Activated naive CD4-positive, alpha-beta T cell treated with anti-CD3 and anti-CD28 coated beads, Interleukin-2, amount 50 U/mL, for 16 hours (primary cell): ENCODE data around the gene CREB3L2.
A peak's percentile ranks its signal among the peaks of the same experiment; 100 is the strongest.
"Not testable (repeated sequence)": the region's sequence is repeated elsewhere in the genome, so short reads cannot be mapped to it uniquely, and the experiment has no call there.

Source experiments
- DNase-seq: peaks from one replicate; pipeline ENCODE4 v3.0.0-alpha.2; 2020

CREB3L2 gene, protein sequence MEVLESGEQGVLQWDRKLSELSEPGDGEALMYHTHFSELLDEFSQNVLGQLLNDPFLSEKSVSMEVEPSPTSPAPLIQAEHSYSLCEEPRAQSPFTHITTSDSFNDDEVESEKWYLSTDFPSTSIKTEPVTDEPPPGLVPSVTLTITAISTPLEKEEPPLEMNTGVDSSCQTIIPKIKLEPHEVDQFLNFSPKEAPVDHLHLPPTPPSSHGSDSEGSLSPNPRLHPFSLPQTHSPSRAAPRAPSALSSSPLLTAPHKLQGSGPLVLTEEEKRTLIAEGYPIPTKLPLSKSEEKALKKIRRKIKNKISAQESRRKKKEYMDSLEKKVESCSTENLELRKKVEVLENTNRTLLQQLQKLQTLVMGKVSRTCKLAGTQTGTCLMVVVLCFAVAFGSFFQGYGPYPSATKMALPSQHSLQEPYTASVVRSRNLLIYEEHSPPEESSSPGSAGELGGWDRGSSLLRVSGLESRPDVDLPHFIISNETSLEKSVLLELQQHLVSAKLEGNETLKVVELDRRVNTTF

DNA sequence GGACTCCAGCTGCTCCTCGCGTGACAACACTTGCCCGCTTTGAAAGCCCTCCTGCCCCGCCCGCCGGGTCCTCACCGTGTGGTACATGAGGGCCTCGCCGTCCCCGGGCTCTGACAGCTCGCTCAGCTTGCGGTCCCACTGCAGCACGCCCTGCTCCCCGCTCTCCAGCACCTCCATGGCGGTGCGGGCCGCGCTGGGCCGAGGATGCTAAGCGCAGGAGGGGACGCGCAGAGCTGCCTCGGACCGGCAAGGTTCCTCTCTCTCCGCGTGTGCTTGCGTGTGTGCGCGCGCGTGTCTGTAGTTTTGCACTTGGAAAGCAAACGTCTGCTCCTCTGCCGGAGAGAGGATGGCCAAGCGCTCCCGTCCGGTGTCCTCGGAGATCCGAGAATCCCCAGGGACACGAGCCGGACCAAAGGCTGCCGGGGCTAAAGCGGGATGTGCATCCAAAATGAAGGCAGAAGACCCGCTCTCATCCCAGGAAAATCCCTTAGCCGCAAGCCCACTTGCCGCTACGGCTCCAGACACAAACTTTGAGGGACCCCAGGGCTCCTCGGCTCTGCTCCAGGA lies at the start of gene CREB3L2:
TSS of gene CREB3L2 (minus strand) at position 558 of the 567 bp plus-strand sequence. CDS start at position 177, 381 bp downstream.
- DNase-seq = peak; percentile 70

DNA sequence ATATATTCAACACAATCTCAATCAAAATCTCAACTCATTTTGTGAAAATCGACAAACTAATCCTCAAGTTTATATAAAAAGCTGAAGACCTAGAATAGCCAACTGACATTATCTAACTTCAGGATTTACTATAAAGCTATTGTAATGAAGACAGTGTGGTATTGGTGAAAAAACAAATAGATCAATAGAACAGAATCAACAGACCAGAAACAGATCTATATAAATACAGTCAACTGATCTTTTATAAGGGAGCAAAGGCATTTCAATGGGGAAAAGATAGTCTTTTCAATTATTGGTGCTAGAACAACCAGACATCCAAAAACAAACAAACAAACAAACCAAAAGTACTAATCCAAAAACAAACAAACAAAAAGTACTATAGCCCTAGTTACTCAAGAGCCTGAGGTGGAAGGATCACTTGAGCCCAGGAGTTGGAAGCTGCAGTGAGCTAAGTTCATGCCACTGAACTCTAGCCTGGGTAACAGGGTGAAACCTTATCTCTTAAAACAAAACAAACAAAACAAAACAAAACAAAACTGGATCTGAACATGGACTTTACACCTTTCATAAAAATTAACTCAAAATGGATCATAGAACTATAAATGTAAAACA lies 47.7 kb upstream of the CREB3L2 start:
- DNase-seq = no peak

DNA sequence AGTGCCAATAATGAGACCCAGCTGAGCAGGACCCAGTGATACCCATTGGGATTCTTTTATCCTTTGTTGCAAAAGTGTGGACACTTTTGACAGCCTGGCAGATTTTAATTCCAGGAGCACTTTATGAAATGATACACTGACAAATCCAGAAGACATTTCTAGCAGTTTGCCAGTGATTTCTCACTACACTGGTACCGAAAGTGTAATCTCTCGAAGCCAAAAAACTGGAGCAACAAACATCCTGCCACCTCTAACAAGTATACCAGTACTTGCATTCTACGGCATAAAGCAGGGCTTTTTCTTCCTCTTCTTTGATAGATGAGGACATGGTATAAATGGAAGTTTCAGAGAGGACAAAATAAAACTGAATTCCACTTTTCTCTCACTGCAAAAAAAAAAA lies 46.0 kb upstream of the CREB3L2 start:
- no peak for DNase-seq

DNA sequence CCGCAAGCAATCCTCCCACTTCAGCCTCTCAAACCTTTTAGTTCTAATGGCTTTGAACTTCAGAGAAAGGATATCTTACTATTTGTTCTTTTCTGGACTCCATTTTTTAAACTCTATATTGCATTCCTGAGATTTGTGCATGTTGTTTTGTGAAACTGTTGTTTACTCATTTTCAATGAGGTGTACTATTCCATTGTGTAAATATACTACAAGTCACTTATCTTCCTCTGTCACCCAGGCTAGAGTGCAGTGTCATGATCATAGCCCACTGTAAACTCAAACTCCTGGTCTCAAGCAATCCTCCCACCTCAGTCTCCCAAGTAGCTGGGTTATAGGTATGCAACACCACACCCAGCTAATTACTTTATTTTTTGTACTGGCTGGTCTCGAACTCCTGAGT lies 43.0 kb upstream of the CREB3L2 start:
- DNase-seq = no peak

DNA sequence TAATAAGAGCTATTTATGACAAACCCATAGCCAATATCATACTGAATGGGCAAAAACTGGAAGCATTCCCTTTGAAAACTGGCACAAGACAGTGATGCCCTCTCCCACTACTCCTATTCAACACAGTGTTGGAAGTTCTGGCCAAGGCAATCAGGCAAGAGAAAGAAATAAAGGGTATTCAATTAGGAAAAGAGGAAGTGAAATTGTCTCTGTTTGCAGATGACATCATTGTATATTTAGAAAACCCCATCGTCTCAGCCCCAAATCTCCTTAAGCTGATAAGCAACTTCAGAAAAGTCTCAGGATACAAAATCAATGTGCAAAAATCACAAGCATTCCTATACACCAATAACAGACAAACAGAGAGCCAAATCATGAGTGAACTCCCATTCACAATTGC lies 38.2 kb upstream of the CREB3L2 start:
- DNase-seq = not testable (repeated sequence)

DNA sequence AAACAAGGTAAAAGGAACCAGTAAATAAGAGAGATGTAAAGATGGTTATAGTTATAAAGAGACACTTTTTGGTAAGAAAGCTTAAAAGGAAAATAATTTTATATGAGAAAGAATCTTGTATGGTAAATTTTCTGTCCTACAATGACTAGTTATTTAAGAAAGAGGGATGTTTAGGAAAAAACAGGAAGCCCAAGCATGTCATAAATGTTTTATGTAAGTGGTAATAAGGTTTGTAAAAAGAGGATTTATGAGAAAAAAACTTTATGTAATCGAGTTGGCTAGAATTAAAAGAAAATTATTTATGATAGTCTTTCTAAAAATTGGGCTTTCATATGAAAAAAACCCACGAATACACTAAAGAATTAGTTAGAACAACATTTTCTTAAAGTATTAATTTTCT lies 34.2 kb upstream of the CREB3L2 start:
- no peak for DNase-seq

DNA sequence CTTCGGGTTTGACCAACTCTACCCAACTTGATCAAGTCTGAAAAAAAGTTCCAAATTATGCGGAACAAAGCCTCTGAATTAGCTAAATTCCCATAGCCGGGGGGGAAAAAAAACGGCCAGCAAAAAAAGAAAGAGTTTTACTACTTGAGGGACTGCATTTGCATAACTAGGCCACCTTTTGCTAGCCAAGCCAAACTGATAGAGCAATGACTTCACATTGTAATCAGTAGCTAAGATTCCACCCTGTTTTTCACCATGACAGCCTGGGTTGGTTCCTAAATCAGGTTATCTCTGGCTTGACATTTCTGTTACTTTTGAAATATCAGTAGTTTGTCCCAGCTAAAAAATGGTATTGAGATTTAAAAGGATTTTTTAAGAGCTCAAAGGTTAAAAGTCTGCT lies 31.4 kb upstream of the CREB3L2 start:
- DNase-seq = no peak

DNA sequence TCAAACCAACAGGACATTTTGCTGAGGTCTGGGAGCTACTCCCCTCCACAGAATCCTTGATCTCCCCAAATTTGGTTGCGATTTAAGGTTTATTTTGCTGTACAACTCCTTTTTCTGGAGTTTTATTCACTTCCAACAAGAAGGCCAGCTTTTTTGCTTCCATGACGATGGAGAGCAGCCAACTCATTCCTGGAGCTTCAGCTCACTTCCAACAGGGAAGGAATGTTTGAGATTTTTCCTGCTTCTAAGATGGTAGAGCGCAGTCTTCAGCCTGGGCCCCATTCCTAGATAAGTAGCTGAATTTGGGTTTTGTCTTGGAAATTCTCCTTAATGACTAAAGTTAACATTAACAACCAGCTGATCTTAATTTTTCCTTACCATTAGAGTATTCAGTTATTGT lies 30.9 kb upstream of the CREB3L2 start:
- no peak for DNase-seq

DNA sequence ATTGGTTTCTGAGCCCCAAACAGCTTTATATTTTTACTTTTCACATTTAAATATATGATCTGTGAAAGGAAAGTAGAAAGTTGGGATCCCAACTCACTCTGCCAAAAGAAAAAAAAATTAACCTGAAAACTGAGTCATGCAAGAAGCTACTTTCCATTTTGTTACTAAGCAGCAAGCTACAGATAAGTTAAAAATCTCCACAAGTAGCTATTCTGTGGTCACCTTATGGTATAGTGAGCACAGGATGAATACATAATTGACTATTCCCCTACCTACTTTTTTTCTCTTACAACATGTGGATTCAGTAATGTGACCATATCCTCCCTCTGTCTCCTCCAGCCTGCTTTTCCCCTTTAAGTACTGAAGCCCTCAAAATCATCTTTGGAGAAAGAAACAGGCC lies 30.3 kb upstream of the CREB3L2 start:
- no peak for DNase-seq

DNA sequence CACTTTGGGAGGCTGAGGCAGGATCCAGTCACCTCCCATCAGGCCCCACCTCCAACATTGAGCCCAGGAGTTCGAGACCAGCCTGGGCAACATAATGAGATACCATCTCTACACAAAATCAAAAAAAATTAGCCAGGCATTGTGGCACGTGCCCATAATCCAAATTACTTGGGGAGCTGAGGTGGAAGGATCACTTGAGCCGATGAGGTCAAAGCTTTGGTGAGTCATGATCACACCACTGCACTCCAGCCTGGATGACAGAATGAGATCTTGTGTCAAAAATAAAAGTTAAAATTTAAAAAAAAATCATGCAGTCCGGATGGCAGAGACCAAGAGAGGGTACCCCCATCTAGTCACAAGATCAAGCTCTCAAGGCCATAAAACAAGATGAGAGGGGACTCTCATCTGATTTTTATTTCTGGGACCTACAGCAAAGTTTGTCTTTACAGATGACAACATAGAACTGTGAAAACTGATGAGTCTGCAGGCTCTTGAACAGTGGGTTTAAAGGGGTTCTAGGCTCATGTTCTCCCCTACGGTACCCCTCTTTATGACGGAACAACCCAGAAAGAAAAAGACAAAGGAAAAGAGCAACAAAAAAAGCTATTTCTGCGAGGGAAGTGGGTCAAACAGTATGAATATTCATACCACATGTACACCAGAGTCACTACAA lies 28.9 kb upstream of the CREB3L2 start:
- no peak for DNase-seq

DNA sequence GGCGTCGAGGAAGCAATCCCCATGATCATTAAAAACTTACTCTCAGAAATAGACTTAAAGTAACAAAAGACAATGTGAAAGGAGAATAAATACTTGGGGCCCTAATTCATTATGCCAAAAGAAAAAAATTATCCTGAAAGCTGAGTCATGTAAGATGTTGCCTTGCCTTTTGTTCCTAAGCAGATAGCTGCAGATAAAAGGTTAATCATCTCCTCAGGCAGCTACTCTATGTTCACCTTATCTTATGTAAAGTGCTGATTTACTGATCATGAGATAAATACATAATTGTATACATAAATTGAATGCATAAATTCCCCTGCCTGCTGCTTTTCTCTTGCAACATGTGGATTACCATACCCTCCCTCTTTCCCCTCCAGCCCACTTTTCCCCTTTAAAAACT lies 28.1 kb upstream of the CREB3L2 start:
- no peak for DNase-seq

DNA sequence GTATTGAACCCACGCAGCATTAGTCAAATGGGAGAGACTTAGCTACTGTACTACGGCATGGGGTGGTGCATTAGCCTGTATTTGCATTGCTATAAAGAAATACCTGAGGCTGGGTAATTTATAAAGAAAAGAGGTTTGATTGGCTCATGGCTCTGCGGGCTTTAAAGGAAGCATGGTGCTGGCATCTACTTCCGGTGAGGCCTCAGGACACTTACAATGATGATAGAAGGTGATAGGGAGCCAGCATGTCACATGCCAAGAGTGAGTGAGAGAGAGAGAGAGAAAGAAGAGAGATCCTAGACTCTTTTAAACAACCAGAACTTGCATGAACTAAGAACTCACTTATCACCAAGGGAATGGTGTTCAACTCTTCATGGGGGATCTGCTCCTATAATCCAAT lies 27.2 kb upstream of the CREB3L2 start:
- DNase-seq = no peak

DNA sequence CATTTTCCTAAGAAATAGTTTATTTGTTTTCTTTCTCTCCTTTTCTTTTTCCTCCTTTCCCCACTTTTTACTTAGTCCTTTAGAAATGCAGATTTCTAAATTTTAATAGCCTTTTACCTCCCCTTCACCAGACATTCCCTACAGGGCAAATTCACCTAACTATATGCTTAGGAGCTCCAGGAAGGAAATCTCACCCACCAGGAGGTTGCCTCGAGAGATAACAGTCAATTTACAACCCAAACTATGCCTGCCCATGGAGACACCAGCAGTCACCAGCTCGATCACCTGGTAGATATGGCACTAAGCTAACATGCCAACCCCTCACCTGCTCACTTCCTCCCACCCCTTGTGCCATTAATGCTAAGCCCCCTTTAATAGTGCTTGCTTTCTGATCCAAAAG lies 25.2 kb upstream of the CREB3L2 start:
- DNase-seq = no peak

DNA sequence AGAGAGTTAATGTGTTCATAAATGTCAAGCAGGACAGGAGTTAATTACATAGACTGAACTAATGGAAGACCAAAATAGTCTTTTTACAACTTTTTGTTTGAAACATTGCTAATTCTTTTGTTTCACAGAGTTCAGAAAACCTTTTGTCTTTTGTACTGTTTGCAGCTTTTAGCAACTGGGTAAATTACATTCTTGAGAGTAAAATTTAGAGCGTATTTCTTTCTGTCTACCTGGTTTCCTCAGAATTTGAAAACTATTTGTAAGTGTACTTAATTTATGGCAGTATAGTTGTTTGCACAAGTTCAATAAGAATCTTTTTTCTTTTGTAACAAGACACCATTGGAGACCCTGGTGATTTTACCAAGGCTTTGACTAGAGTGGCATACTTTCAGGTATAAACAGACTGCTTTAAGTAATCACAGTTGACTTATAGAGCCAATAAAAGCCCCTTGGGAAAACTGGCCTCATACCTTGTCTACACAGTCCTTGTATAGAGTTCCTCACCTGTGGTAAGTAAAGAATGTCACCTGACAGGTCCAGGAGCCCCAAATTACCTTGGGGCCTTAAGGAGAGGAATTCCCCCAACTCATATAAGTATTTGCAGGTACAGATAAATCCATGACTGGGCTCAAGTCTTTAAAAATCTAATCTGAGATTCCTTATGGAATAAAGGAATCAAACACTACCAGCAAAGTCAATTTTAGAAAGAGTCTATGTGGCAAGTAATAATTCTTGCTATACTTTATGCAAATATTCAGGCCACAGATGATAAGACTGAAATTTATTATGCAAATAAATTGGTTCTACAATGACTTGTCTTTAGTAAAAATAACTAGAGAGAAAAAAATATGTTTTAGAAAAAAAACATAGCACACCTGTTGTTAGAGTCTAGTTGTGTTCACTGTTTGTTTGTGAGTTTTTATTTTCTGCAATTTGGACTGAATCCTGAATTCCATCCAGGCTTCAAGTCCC lies 23.6 kb upstream of the CREB3L2 start:
- DNase-seq = no peak

DNA sequence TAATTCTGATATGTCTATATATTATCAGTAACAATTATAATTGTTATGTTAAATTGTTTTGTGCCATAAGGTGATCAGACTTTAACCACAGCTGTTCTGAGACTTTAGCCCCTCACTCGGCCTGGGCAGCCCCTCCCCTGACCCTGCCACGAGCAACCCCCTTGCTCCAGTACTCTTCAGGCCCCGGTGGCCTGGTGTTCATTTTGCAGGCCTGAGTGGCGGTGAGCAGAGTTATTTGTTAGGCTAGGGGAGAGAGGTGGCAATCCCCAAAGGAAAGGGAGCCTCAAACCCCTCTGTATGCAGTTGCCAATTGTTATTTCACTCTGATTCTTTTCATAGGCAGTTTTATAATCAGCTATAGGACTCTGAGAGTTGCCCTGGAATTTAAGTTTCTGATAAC lies 22.9 kb upstream of the CREB3L2 start:
- DNase-seq = no peak

DNA sequence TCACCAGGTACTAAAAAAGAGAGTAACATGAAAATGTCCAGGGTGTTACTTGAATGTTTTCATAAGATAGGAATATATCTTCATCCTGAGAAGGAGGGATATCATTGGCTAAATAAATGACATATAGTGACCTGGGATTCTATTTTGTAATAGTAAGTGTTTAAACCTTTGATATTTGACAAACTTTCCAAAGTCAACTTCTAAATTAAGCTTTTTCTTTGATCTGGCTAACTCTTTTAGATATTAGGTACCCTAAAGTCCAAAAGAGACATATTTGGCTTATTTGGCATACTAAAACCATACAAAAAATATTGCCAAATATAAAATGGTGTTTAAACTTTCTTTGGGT lies 22.4 kb upstream of the CREB3L2 start:
- no peak for DNase-seq

DNA sequence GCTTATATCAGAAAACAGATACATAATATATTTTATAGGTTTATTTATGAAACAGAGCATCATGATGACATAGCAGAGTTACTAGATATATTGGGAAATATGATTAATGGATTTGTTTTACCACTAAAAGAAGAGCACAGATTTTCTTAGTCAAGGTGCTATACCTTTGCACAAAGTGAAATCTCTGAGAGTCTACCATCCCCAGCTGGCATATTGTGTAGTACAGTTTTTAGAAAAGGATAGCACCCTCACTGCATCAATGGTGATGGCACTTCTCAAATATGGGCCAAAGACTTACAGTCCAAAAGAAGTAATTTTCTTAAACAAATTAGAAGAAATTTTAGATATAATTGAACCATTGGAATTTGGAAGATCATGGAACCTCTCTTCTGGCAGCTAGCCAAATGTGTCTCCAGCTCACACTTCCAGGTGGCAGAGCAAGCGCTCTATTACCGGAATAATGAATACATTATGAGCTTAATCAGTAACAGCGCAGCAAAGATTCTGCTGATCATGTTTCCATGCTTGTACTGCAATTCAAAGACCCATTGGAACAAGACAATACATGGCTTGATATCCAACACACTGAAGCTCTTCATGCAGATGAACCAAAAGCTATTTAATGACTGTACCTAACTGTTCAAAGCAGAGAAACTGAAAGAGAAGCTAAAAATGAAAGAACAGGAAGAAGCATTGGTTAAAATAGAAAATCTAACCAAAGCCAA lies 21.9 kb upstream of the CREB3L2 start:
- DNase-seq = no peak

DNA sequence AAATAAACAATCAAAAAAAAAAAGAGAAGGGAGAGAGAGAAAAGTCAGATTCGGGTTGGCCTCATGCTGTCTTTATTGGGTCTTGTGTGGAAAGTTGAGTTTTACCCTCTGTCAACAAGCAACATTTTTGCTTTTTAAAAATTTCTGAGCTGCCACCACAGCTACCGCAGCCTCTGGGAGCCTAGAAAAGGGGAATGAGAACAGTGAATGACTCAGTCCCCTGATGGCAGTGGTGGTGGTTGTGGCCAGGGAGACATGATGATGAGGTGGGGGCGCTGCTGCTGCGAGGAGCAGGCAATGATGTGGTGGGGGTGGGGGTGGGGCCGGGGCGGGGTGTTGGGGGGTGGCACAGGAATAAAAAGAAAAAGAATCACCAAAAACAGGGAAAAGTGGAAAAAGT lies 20.0 kb upstream of the CREB3L2 start:
- DNase-seq = no peak

DNA sequence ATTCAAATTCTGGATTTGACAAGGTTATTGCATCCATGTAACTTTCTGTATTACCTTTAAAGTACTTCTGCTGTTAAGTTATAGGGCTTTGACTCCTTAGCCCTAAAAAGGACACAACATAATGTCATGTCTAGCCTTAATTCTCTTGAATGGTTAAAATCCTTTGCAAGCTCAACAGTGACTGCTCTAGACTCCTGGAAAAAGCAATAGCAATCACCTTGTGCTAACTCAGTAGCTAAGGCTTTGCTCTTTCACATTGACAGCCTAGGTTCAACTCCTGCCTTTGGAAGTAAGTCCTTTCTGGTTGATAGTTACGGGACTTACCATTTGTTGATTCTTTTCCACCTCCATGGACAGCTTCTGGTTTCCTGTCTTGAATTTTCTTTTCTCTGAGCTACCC lies 16.1 kb upstream of the CREB3L2 start:
- no peak for DNase-seq

DNA sequence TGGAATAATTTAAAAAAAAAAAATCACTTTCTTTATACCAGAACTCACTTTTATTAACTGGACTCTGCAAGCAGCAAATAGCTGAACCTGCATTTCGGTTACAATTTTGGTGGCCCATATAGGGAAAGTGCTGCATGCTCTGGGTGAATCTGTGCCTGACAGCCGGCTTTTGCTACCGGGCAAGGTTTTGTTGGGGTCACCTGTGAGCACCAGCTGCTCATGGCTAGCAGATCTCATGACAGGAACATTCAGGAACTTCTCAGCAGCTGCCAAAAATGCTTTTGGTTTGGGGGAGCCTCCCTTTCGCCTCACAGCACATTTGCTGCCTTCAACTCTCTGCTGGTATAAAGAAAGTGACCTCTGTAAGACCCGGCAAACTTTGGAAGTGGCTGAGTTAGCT lies 13.2 kb upstream of the CREB3L2 start:
- no peak for DNase-seq

DNA sequence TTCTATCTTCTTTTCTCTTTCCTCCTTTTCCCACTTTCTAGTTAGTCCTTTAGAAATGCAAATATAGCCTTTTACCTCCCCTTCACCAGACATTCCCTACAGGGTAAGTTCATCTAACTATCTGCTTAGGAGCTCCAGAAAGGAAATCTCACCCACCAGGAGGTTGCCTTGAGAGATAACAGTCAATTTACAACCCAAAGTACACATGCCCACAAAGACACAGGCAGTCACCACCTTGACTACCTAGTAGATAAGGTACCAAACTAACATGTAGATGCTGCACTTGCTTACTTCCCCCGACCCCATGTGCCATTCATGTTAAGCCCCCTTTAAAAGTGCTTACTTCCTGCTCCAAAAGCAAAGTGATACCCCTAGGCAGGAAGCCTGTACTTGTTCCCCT lies 12.8 kb upstream of the CREB3L2 start:
- no peak for DNase-seq

DNA sequence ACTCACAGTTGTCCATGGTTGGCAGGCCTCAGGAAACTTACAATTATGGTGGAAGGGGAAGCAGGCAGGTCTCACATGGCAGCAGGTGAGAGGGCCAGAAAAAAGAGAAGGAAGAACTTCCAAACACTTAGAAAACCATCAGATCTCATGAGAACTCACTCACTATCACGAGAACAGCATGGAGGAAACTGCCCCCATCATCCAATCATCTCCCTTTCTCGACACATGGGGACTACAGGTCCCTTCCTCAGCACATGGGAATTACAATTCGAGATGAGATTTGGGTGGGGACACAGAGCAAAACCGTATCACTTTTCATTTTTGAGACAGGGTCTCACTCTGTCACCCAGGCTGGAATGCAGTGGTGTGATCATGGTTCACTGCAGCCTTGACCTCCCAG lies 12.3 kb upstream of the CREB3L2 start:
- DNase-seq = not testable (repeated sequence)
